Coronary artery (tissue), 2 donors: ENCODE measurements around the gene PEF1.
A peak's percentile ranks its signal among the peaks of the same experiment; 100 is the strongest.

Source experiments
- DNase-seq: peaks from one replicate; pipeline ENCODE4 v3.0.0-alpha.2; 2017; ENCODE audit warnings: low spot score
- H3K27ac ChIP-seq, 2 donors: fragments of 200-600 bp; sonication (generic); one replicate each; pipeline ENCODE4 v1.5.1; 2016 to 2019
- H3K4me3 ChIP-seq: fragments of 200-600 bp; sonication (generic); 2 replicates; pipeline ENCODE4 v1.5.1; 2016; ENCODE audit warnings: mild to moderate bottlenecking, moderate library complexity
- CTCF ChIP-seq: fragments of 200-600 bp; sonication (generic); IDR thresholded peaks from one replicate; pipeline ENCODE4 v1.5.1; 2019; ENCODE audit warnings: antibody characterized with exemption

The PEF1 gene

GRCh38 chr1:31584869-31585735, 59.6 kb downstream of the PEF1 start:
- Histone ChIP-seq H3K4me3 (peak overlapping the region; percentile 91), H3K27ac (peak overlapping the region; percentile 95 to 99)
- DNase-seq, result peak; percentile 70
- TF ChIP-seq CTCF, result no peak

GRCh38 chr1:31583995-31584868, 60.4 kb downstream of the PEF1 start:
- peak overlapping the region; percentile 91 for H3K4me3 ChIP-seq
- peak; percentile 97 for DNase-seq
- peak overlapping the region; percentile 95 to 99 for H3K27ac ChIP-seq
- no peak for TF ChIP-seq CTCF

GRCh38 chr1:31583082-31583994, 61.3 kb downstream of the PEF1 start:
- Histone ChIP-seq H3K4me3 (peak overlapping the region; percentile 91), H3K27ac (peak overlapping the region; percentile 95 to 99)
- no peak for DNase-seq
- TF ChIP-seq CTCF, result no peak

GRCh38 chr1:31581821-31582810, 62.6 kb downstream of the PEF1 start:
- H3K4me3 ChIP-seq, result peak overlapping the region; percentile 91
- peak overlapping the region; percentile 95 to 99 for H3K27ac ChIP-seq
- peak; percentile 16 for DNase-seq
- no peak for TF ChIP-seq CTCF

GRCh38 chr1:31580891-31581603, 63.6 kb downstream of the PEF1 start:
- Histone ChIP-seq H3K27ac (peak overlapping the region; percentile 95 to 99), H3K4me3 (peak overlapping the region; percentile 91)
- DNase-seq, result peak; percentile 64
- no peak for TF ChIP-seq CTCF
